Endodermal cell (in vitro differentiated cells): ENCODE measurements around the gene PPM1J. TPM values are rescaled to one million over a fixed set of nuclear protein-coding genes. Genes with fewer than 3 reads are reported as not detected.

Experiments used
- DNase-seq: peaks from one replicate; pipeline ENCODE4 v3.0.0-alpha.2; 2017
- H3K27ac ChIP-seq: 2 replicates; pipeline ENCODE4 v1.5.1; 2013; ENCODE audit warnings: mild to moderate bottlenecking, low read depth, low read length, moderate library complexity
- H3K27me3 ChIP-seq: 2 replicates; pipeline ENCODE4 v1.6.1; 2013; ENCODE audit warnings: mild to moderate bottlenecking, low read length, moderate library complexity; ENCODE audit not compliant: insufficient read depth, control insufficient read depth, poor library complexity, severe bottlenecking
- H3K36me3 ChIP-seq: 2 replicates; pipeline ENCODE4 v1.7.0; 2013; ENCODE audit warnings: mild to moderate bottlenecking, low read length, moderate library complexity; ENCODE audit not compliant: control insufficient read depth, insufficient read depth
- H3K4me1 ChIP-seq: one replicate; pipeline ENCODE4 v1.7.0; 2013; ENCODE audit warnings: low read length; ENCODE audit not compliant: control insufficient read depth, insufficient read depth
- H3K4me3 ChIP-seq: 2 replicates; pipeline ENCODE4 v1.5.1; 2013; ENCODE audit warnings: mild to moderate bottlenecking, low read length, moderate library complexity
- H3K9ac ChIP-seq: 2 replicates; pipeline ENCODE4 v1.6.1; 2013; ENCODE audit warnings: mild to moderate bottlenecking, low read length, moderate library complexity; ENCODE audit not compliant: poor library complexity, severe bottlenecking; ENCODE audit errors: extremely low read depth
- H3K9me3 ChIP-seq: 2 replicates; pipeline ENCODE4 v1.6.1; 2013; ENCODE audit warnings: mild to moderate bottlenecking, low read length, moderate library complexity; ENCODE audit not compliant: control insufficient read depth
- H3K27ac Mint-ChIP-seq: 2 replicates; pipeline ENCODE4 v1.8.0; 2020; ENCODE audit warnings: mixed read lengths
- H3K27me3 Mint-ChIP-seq: 2 replicates; pipeline ENCODE4 v1.8.0; 2021; ENCODE audit warnings: mild to moderate bottlenecking, mixed read lengths; ENCODE audit not compliant: insufficient read depth
- H3K36me3 Mint-ChIP-seq: 2 replicates; pipeline ENCODE4 v1.8.0; 2020; ENCODE audit warnings: low read depth, mixed read lengths
- H3K4me1 Mint-ChIP-seq: 2 replicates; pipeline ENCODE4 v1.8.0; 2020; ENCODE audit warnings: mixed read lengths
- H3K4me3 Mint-ChIP-seq: 2 replicates; pipeline ENCODE4 v1.8.0; 2020; ENCODE audit warnings: mild to moderate bottlenecking, moderate library complexity, mixed read lengths
- H3K9me3 Mint-ChIP-seq: 2 replicates; pipeline ENCODE4 v1.8.0; 2020; ENCODE audit warnings: mild to moderate bottlenecking, mixed read lengths
- WGBS, 2 experiments: methylation state at CpG; one replicate each; pipeline versions ENCODE4 v1.1.5 to v1.1.7; 2013; ENCODE audit warnings: missing lambda C conversion rate in 2 of 2, mixed read lengths in 1 of 2; ENCODE audit not compliant: insufficient coverage in 1 of 2, insufficient read length in 1 of 2; 5-methylcytosine and 5-hydroxymethylcytosine counted together
- total RNA-seq, 2 donors: library from RNA; stranded (reverse); fragmentation: NEBNext Ultra II Directional in 1 of 2; extraction: Animal tissue kit (Norgen Biotek cat#: 25700) in 1 of 2; gene quantifications; 2 replicates in 1 of 2; 3 replicates in 1 of 2; pipeline ENCODE4 v1.2.1, GENCODE V29; 2021
- TF ChIP-seq, protein P1 (sequence below): fragments of 200-600 bp; sonication (generic); conservative IDR thresholded peaks from 2 replicates; pipeline ENCODE4 v1.5.0; 2021; ENCODE audit warnings: antibody characterized with exemption, mild to moderate bottlenecking

The PPM1J gene
- total RNA-seq, 2 donors from 2014 or later = 3.1 to 5.7 TPM

DNA sequence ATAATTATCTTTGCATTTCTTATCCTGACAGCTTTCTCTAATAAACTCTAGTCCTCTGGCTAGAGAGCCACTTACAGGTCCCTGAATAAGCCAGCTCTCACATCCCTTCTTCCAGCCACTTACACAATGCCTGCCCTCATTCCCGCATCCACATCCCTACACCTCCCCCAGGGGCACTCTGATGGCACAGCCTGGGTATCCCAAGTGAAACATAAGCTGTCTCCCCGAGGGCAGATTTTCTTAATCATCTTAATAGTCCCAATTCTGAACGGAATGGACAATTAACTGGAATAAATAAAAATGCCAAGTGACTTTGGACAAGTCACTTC lies 13.1 kb downstream of the PPM1J start:
- Mint-ChIP-seq H3K9me3 (no peaks in the 10 kb centered on the region), H3K27ac (peak overlapping the region; percentile 97), H3K27me3 (peaks cover 23% of the 10 kb centered on the region), H3K4me1 (peaks cover 76% of the 10 kb centered on the region), H3K36me3 (peaks cover 58% of the 10 kb centered on the region), H3K4me3 (peak overlapping the region; percentile 5)
- H3K27ac ChIP-seq = no peak overlapping the region
- WGBS, 2 experiments = 96 to 98% methylated on average over 3 of the region's 3 CpGs
- H3K4me1 ChIP-seq = peaks cover 51% of the 10 kb centered on the region
- TF ChIP-seq, protein P1, sequence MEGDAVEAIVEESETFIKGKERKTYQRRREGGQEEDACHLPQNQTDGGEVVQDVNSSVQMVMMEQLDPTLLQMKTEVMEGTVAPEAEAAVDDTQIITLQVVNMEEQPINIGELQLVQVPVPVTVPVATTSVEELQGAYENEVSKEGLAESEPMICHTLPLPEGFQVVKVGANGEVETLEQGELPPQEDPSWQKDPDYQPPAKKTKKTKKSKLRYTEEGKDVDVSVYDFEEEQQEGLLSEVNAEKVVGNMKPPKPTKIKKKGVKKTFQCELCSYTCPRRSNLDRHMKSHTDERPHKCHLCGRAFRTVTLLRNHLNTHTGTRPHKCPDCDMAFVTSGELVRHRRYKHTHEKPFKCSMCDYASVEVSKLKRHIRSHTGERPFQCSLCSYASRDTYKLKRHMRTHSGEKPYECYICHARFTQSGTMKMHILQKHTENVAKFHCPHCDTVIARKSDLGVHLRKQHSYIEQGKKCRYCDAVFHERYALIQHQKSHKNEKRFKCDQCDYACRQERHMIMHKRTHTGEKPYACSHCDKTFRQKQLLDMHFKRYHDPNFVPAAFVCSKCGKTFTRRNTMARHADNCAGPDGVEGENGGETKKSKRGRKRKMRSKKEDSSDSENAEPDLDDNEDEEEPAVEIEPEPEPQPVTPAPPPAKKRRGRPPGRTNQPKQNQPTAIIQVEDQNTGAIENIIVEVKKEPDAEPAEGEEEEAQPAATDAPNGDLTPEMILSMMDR = no peak
- no peaks in the 10 kb centered on the region for H3K27me3 ChIP-seq
- DNase-seq = no peak
- H3K36me3 ChIP-seq = peaks cover 66% of the 10 kb centered on the region
- no peak overlapping the region for H3K9ac ChIP-seq
- no peak overlapping the region for H3K4me3 ChIP-seq
- no peaks in the 10 kb centered on the region for H3K9me3 ChIP-seq

DNA sequence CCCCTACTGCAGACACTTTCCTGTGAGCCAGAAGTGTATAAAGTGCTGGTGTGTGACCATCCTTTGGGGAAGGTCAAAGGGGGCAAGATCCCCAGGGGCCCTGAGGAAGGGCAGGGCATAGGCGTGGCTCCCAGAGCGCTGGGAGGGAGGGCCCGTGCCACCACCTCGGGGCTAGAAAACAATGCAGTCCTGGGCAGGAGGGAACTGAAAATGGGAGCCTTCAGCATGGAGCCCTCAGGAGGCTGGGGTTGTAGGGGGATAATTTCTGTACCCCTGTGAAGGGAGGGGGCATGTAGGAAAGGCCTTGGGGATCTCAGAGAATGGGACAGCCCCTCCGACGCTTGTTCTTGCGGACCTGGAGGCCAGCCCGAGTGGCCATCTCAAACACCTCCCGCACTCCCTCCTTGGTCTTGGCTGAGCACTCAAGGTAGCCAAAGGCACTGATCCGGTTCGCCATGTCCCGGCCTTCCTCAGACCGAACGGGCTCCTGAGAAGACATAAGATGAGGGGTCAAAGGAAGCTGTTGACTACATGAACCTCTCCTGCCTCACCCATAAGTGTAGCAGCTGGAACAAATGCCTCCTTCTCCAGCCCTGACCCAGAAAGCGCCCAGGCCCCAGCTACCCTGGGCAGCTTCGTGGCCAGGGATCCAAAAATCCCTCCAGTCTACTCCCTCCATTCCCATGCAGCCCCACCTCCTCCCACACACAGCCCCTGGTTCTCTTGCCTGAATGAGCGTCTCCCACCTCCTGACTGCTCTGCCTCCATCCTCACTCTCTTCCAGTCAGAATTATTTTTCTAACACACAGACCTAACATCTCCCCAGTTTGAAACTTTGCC lies 13.7 kb downstream of the PPM1J start:
- Mint-ChIP-seq H3K27ac (peak overlapping the region; percentile 97), H3K4me3 (peak overlapping the region; percentile 49), H3K27me3 (peaks cover 23% of the 10 kb centered on the region), H3K9me3 (no peaks in the 10 kb centered on the region), H3K4me1 (peaks cover 76% of the 10 kb centered on the region), H3K36me3 (peaks cover 64% of the 10 kb centered on the region)
- TF ChIP-seq, protein P1 = no peak
- Histone ChIP-seq H3K27me3 (no peaks in the 10 kb centered on the region), H3K36me3 (peaks cover 71% of the 10 kb centered on the region), H3K4me3 (no peak overlapping the region), H3K9me3 (no peaks in the 10 kb centered on the region), H3K27ac (peak overlapping the region; percentile 68), H3K4me1 (peaks cover 51% of the 10 kb centered on the region), H3K9ac (peak overlapping the region; percentile 61)
- no peak for DNase-seq
- WGBS, 2 experiments = 89 to 90% methylated on average over 13 to 17 of the region's 17 CpGs

DNA sequence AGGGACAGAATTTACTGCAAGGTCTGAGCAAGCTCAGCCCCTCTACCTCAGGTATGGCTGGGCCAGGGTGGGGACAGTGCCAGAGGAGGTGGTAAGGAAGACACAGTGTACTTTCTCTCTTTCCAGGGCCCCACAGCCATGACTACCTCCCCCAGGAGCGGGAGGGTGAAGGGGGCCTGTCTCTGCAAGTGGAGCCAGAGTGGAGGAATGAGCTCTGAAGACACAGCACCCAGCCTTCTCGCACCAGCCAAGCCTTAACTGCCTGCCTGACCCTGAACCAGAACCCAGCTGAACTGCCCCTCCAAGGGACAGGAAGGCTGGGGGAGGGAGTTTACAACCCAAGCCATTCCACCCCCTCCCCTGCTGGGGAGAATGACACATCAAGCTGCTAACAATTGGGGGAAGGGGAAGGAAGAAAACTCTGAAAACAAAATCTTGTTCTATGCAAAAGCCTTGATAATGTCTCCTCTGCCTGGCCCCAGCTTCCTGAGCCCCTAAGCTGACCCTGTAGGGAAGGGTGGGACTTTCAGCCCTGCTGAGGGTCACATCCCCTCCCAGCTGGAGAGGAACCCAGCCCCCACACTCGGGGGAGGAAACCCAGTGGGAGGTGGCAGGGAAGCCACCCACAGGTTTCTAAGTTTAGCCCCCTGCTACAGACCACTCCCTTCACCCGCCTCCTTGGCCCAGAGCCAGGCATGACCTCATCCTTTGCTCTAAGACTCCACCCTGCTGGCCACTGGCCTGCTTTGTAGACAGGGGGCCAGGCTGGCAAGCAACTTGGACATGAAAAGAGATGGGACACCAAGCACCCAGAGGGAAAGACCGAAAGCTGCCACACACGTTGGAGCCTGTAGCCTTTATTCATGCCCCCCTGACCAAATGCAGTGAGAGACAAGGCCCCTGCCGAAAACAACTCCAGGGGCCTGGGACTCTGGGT lies 14.6 kb downstream of the PPM1J start:
- peaks cover 72% of the 10 kb centered on the region for H3K4me1 Mint-ChIP-seq
- Histone ChIP-seq H3K4me3 (peak overlapping the region; percentile 68), H3K36me3 (peaks cover 80% of the 10 kb centered on the region), H3K9me3 (no peaks in the 10 kb centered on the region), H3K9ac (peak overlapping the region; percentile 61), H3K27me3 (no peaks in the 10 kb centered on the region), H3K27ac (peak overlapping the region; percentile 68), H3K4me1 (peaks cover 49% of the 10 kb centered on the region)
- H3K36me3 Mint-ChIP-seq = peaks cover 72% of the 10 kb centered on the region
- 36 to 57% methylated on average over 4 to 7 of the region's 7 CpGs for WGBS, 2 experiments
- TF ChIP-seq, protein P1 = peak; percentile 37
- peak; percentile 96 for DNase-seq
- peak overlapping the region; percentile 49 for H3K4me3 Mint-ChIP-seq
- peaks cover 23% of the 10 kb centered on the region for H3K27me3 Mint-ChIP-seq
- H3K9me3 Mint-ChIP-seq = no peaks in the 10 kb centered on the region
- peak overlapping the region; percentile 97 for H3K27ac Mint-ChIP-seq
